GM12878 (cell line): ENCODE results near the gene ATL1.

Experiments
- CHD2 ChIP-seq: IDR thresholded peaks from 2 replicates; pipeline ENCODE4 v1.6.1; 2011; ENCODE audit warnings: low read depth, low read length, improper control_type of control experiment, borderline replicate concordance
- CHD4 ChIP-seq: fragments of 200-600 bp; sonication (generic); IDR thresholded peaks from 2 replicates; pipeline ENCODE4 v1.6.1; 2016; ENCODE audit warnings: mild to moderate bottlenecking
- FOS ChIP-seq: IDR thresholded peaks from 3 replicates; pipeline ENCODE4 v1.6.1; 2011; ENCODE audit warnings: borderline replicate concordance; ENCODE audit not compliant: insufficient read length; ENCODE audit errors: extremely low read depth
- HCFC1 ChIP-seq: fragments of 150-350 bp; IDR thresholded peaks from 2 replicates; pipeline ENCODE4 v1.6.1; 2014; ENCODE audit warnings: low read length
- KDM1A ChIP-seq: fragments of 200-600 bp; sonication (generic); IDR thresholded peaks from 2 replicates; pipeline ENCODE4 v1.6.1; 2016; ENCODE audit warnings: borderline replicate concordance
- MAX ChIP-seq: IDR thresholded peaks from 2 replicates; pipeline ENCODE4 v1.6.1; 2012; ENCODE audit warnings: low read depth, low read length, improper control_type of control experiment
- MEF2A ChIP-seq: IDR thresholded peaks from 2 replicates; pipeline ENCODE4 v1.6.1; 2011; ENCODE audit warnings: low read depth, mild to moderate bottlenecking, low read length, moderate library complexity; ENCODE audit not compliant: insufficient read depth
- POLR2A ChIP-seq: IDR thresholded peaks from 2 replicates; pipeline ENCODE4 v1.6.1; 2011; ENCODE audit warnings: low read depth, mild to moderate bottlenecking, low read length
- POLR2AphosphoS5 ChIP-seq: IDR thresholded peaks from 2 replicates; pipeline ENCODE4 v1.6.1; 2011; ENCODE audit warnings: mild to moderate bottlenecking, low read length, inconsistent platforms
- RUNX3 ChIP-seq: IDR thresholded peaks from 2 replicates; pipeline ENCODE4 v1.6.1; 2012; ENCODE audit warnings: low read length, inconsistent platforms
- SIN3A ChIP-seq: IDR thresholded peaks from 2 replicates; pipeline ENCODE4 v1.6.1; 2012; ENCODE audit warnings: low read depth, low read length, improper control_type of control experiment
- TF ChIP-seq, protein P1 (sequence below), 3 experiments: IDR thresholded peaks in 2 of 3; conservative IDR thresholded peaks in 1 of 3; 2 replicates each; pipeline ENCODE4 v1.5.1; 2011; ENCODE audit warnings: low read depth in 3 of 3, low read length in 3 of 3, mild to moderate bottlenecking in 3 of 3, control low read depth in 2 of 3, moderate library complexity in 2 of 3, inconsistent platforms in 1 of 3, mixed read lengths in 1 of 3; ENCODE audit not compliant: control insufficient read depth in 2 of 3, insufficient read depth in 1 of 3; ENCODE audit errors: extremely low read depth in 1 of 3

DNA sequence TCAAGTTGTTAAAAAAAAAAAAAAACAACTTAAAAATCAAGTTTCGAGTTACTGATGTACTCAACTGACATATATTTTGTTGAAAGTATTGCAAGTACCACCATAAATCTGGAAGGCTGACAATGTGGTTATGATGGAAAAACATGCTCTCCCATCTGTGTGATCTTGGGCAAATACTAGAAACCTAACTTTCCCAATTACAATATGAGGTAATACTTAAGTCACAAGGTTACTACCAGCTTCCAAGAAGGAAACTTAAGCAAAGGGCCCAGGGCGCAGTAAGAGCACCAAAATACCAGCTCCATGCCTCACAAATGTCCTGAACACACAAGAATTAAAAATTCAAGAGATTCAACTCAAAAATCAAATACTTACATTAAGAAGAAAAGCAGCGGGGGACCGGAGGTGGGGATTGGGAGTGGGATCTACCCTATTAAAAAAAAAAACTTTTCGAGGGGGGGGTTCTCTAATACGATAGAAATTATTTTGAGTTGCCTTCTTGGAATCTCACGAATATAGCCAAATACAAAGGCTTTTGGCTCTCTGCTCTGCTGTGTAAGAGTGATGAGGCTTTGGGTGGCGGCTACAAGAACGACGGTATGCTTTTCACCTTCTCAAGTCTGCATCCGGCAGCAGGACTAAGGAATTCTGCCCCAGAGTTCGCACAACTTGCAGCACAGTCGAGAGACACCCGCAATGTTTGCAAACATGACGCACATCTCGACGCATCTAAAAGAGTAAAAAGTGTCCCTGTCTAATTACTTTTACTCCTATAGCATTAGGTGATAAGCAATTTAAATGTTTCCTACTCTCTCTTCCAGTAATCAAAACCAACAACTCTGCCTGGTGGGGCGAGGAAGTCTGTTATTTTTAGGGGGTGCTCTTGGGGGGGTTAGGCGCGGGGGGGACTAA lies 107.1 kb downstream of the ATL1 start:
- no peak for TF ChIP-seq SIN3A
- no peak for TF ChIP-seq FOS
- no peak for TF ChIP-seq POLR2AphosphoS5
- no peak for TF ChIP-seq MAX
- no peak for TF ChIP-seq CHD4
- TF ChIP-seq KDM1A = no peak
- no peak for TF ChIP-seq CHD2
- no peak for TF ChIP-seq HCFC1
- no peak for TF ChIP-seq RUNX3
- no peak for TF ChIP-seq POLR2A
- TF ChIP-seq, protein P1, sequence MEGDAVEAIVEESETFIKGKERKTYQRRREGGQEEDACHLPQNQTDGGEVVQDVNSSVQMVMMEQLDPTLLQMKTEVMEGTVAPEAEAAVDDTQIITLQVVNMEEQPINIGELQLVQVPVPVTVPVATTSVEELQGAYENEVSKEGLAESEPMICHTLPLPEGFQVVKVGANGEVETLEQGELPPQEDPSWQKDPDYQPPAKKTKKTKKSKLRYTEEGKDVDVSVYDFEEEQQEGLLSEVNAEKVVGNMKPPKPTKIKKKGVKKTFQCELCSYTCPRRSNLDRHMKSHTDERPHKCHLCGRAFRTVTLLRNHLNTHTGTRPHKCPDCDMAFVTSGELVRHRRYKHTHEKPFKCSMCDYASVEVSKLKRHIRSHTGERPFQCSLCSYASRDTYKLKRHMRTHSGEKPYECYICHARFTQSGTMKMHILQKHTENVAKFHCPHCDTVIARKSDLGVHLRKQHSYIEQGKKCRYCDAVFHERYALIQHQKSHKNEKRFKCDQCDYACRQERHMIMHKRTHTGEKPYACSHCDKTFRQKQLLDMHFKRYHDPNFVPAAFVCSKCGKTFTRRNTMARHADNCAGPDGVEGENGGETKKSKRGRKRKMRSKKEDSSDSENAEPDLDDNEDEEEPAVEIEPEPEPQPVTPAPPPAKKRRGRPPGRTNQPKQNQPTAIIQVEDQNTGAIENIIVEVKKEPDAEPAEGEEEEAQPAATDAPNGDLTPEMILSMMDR (IDR thresholded peaks at IDR 0.05 in 2 of 3, conservative IDR thresholded peaks at IDR 0.05 in 1 of 3; ENCODE audit: control insufficient read depth in 2 of 3, extremely low read depth in 1 of 3, insufficient read depth in 1 of 3, low read depth in 3 of 3, low read length in 3 of 3) = no peak
- no peak for TF ChIP-seq MEF2A
